A673 (cell line): ENCODE results near the gene CEP95. TPM values are rescaled to one million over a fixed set of nuclear protein-coding genes. Genes with fewer than 3 reads are reported as not detected.

Source experiments
- BruUV-seq: library from RNA; stranded (reverse); fragments of 400-500 nt; replicated peaks from 2 replicates; lab custom pipeline; 2021; lab: Mats Ljungman, UMichigan
- CTCF ChIA-PET: fragments of 300-600 bp; sonication (Branson Sonifier 250); formaldehyde crosslinking; loops from one replicate; lab custom pipeline; 2022; ENCODE audit warnings: antibody characterized with exemption; lab: Charles Lee
- POLR2A ChIA-PET: fragments of 300-600 bp; sonication (Branson Sonifier 250); formaldehyde crosslinking; loops from one replicate; lab custom pipeline; 2022; ENCODE audit warnings: antibody characterized with exemption; ENCODE audit not compliant: low non-redundant PET; lab: Charles Lee
- DNase-seq: peaks from one replicate; pipeline ENCODE4 v3.0.0-alpha.2; 2015; ENCODE audit warnings: low spot score
- H3K27ac ChIP-seq: fragments of 200-600 bp; sonication (generic); 2 replicates; pipeline ENCODE4 v1.5.1; 2016; ENCODE audit warnings: mixed run types, low read depth, mild to moderate bottlenecking, mixed read lengths, antibody characterized with exemption, low read length; ENCODE audit not compliant: poor library complexity, severe bottlenecking
- H3K27me3 ChIP-seq: fragments of 200-600 bp; sonication (generic); replicated peaks from 2 replicates; pipeline ENCODE4 v1.6.1; 2017; ENCODE audit warnings: mixed run types, low read depth, mild to moderate bottlenecking, mixed read lengths, antibody characterized with exemption, low read length; ENCODE audit not compliant: insufficient read depth, poor library complexity
- H3K36me3 ChIP-seq: fragments of 200-600 bp; sonication (generic); 2 replicates; pipeline ENCODE4 v1.6.1; 2016; ENCODE audit warnings: mixed run types, mild to moderate bottlenecking, mixed read lengths, antibody characterized with exemption, low read length; ENCODE audit not compliant: insufficient read depth, poor library complexity, severe bottlenecking
- H3K4me1 ChIP-seq: fragments of 200-600 bp; sonication (generic); 2 replicates; pipeline ENCODE4 v1.6.1; 2017; ENCODE audit warnings: mixed run types, mild to moderate bottlenecking, mixed read lengths, antibody characterized with exemption, low read length; ENCODE audit not compliant: insufficient read depth, poor library complexity, severe bottlenecking
- H3K4me3 ChIP-seq: fragments of 200-600 bp; sonication (generic); 2 replicates; pipeline ENCODE4 v1.5.1; 2016; ENCODE audit warnings: low read depth, mixed run types, mild to moderate bottlenecking, mixed read lengths, low read length; ENCODE audit not compliant: poor library complexity, severe bottlenecking
- H3K9me3 ChIP-seq: fragments of 200-600 bp; sonication (generic); 2 replicates; pipeline ENCODE4 v1.6.1; 2016; ENCODE audit warnings: mixed run types, low read depth, mild to moderate bottlenecking, mixed read lengths, antibody characterized with exemption, low read length; ENCODE audit not compliant: poor library complexity, severe bottlenecking
- CTCF ChIP-seq: fragments of 300-800, 200-600 bp; sonication (generic); conservative IDR thresholded peaks from 2 replicates; pipeline ENCODE4 v1.5.1; 2017; ENCODE audit warnings: low read depth, mild to moderate bottlenecking, antibody characterized with exemption, low read length, moderate library complexity, mixed read lengths
- EZH2 ChIP-seq: fragments of 200-600 bp; sonication (generic); IDR thresholded peaks from 2 replicates; pipeline ENCODE4 v1.6.1; 2017; ENCODE audit warnings: borderline replicate concordance, low read depth, mild to moderate bottlenecking, mixed read lengths, antibody characterized with exemption, low read length; ENCODE audit not compliant: poor library complexity, severe bottlenecking
- intact Hi-C: fragments of 100-400 bp; cut with micrococcal nuclease; formaldehyde crosslinking; loops from one replicate; pipeline ENCODE4 v1.10.0; 2022; ENCODE audit not compliant: unreplicated experiment
- total RNA-seq: library from RNA; stranded (reverse); gene quantifications from 2 replicates; pipeline ENCODE4 v1.2.3, GENCODE V29; 2021

CEP95 gene
- total RNA-seq, 1 experiment from 2014 or later = 66.8 TPM

GRCh38 chr17:64572682-64573154 is 65.9 kb downstream of the CEP95 start:
- intact Hi-C loops = no loop called here
- BruUV-seq = no TSS peak

GRCh38 chr17:64573214-64573613 is 66.4 kb downstream of the CEP95 start:
- TF ChIP-seq EZH2 (no peak), CTCF (no peak)
- Histone ChIP-seq H3K27me3 (no peaks in the 10 kb centered on the region), H3K4me3 (no peak overlapping the region), H3K9me3 (no peaks in the 10 kb centered on the region), H3K27ac (no peak overlapping the region), H3K36me3 (peaks cover 20% of the 10 kb centered on the region), H3K4me1 (peaks cover 3% of the 10 kb centered on the region)
- POLR2A ChIA-PET = no interaction called here
- CTCF ChIA-PET = no interaction called here
- BruUV-seq = no TSS peak
- DNase-seq = no peak
- intact Hi-C loops = no loop called here

More at GRCh38 chr17:64572682-64573154, 65.9 kb downstream of the CEP95 start:
- Histone ChIP-seq H3K4me3 (no peak overlapping the region), H3K4me1 (peaks cover 3% of the 10 kb centered on the region), H3K27me3 (no peaks in the 10 kb centered on the region), H3K9me3 (no peaks in the 10 kb centered on the region), H3K36me3 (peaks cover 18% of the 10 kb centered on the region), H3K27ac (no peak overlapping the region)
- ChIA-PET POLR2A (no interaction called here), CTCF (no interaction called here)
- TF ChIP-seq CTCF (no peak), EZH2 (no peak)
- peak; percentile 31 for DNase-seq

- Histone ChIP-seq H3K9me3 (no peaks in the 10 kb centered on the region), H3K27ac (no peak overlapping the region), H3K4me3 (no peak overlapping the region), H3K36me3 (peaks cover 21% of the 10 kb centered on the region), H3K4me1 (peaks cover 3% of the 10 kb centered on the region), H3K27me3 (no peaks in the 10 kb centered on the region)
- intact Hi-C loops = no loop called here
- CTCF ChIA-PET = no interaction called here
- BruUV-seq = no TSS peak
- POLR2A ChIA-PET = no interaction called here
- no peak for DNase-seq
- TF ChIP-seq EZH2 (no peak), CTCF (no peak)
These were observed 67.9 kb downstream of the CEP95 start for GRCh38 chr17:64574646-64575045.
